GM18502 (cell line): ENCODE data around the gene TRMU.
"Not testable (repeated sequence)": the region's sequence is repeated elsewhere in the genome, so short reads cannot be mapped to it uniquely, and the experiment has no call there.

ENCODE experiments used
- ATAC-seq: cut with Tn5 transposase; IDR thresholded peaks from one replicate; pipeline ENCODE4 v1.9.1; 2021; ENCODE audit warnings: mild to moderate bottlenecking; ENCODE audit not compliant: unreplicated experiment, poor library complexity

The TRMU gene

GRCh38 chr22:46299101-46299500 lies 36.4 kb upstream of the TRMU start:
- ATAC-seq, result no peak

DNA sequence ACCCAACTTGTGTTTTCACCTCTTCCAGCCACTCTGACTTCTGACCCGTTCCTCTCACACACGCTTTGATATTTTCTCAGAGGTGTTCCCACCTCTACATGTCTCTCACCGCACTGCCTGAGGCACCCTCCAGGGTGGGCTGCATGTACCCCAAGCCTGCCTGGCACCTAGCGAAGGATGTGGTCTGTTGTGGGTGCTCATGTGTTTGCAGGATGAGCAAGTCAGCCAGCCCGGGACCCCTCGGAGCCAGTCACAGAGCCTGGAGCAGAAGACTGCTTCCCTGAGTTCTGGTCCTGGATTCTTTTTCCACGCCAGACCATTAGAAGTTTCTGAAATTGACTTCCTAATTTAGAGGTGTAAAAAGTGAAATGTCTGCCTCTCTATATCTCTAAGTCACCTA lies 35.0 kb upstream of the TRMU start:
- no peak for ATAC-seq

- ATAC-seq, result no peak
These were observed 32.1 kb upstream of the TRMU start for GRCh38 chr22:46303347-46303965.

- no peak for ATAC-seq
These were observed 27.1 kb upstream of the TRMU start for GRCh38 chr22:46308283-46308988.

- ATAC-seq, result no peak
These were observed 25.9 kb upstream of the TRMU start for GRCh38 chr22:46309526-46310085.

DNA sequence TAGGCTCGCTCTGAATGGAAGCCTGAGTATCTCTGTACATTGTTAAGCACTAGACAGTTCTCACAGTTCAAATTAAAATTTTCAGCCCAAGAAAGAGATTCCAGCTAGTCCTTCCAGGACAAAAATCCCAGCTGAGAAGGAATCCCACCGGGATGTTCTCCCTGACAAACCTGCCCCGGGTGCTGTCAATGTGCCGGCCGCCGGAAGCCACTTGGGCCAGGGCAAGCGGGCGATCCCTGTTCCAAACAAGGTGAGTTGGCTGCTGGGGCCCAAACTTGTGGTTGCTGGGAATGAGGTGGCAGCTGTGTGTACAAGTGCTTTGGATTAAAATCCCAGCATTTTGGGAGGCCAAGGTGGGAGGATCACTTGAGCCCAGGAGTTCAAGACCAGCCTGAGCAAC lies 23.5 kb upstream of the TRMU start:
- no peak for ATAC-seq

- not testable (repeated sequence) for ATAC-seq
These were observed 22.7 kb upstream of the TRMU start for GRCh38 chr22:46312848-46313247.

GRCh38 chr22:46315976-46316375 lies 19.5 kb upstream of the TRMU start:
- no peak for ATAC-seq

- ATAC-seq, result no peak
These were observed 17.9 kb upstream of the TRMU start for GRCh38 chr22:46317646-46318045.

GRCh38 chr22:46318576-46318975 lies 16.9 kb upstream of the TRMU start:
- ATAC-seq, result no peak

- ATAC-seq, result no peak
These were observed 16.2 kb upstream of the TRMU start for GRCh38 chr22:46319319-46319718.

GRCh38 chr22:46320166-46320710 lies 15.3 kb upstream of the TRMU start:
- ATAC-seq, result no peak

DNA sequence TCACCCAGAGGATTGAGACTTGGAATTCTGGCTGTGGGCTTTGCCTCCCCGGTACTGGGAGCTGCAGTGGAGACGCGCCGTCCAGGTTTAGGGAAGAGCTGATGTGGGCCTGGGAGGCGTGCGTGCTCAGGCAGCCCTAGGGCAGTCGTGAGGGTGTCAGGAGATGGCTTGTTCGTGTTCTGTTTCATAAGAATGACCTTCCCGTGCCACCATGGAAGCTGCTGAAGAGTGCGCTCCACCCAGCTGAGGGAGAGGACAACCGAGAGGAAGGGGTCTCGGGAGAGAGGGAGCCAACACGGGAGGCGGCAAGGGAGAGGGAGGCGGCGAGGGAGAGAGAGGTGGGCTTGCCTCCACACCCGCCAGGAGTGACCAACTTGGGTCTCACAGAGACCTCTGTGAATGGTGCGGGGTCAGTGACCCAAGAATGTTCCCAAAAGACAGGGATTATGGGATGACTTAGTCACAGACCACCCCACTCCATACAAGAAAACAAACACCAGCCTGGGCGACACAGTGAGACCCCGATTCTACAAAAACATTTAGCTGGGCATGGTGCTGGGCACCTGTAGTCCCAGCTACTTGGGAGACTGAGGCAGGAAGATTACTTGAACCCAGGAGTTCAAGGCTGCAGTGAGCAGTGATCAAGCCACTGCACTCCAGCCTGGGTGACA lies 14.7 kb upstream of the TRMU start:
- no peak for ATAC-seq

DNA sequence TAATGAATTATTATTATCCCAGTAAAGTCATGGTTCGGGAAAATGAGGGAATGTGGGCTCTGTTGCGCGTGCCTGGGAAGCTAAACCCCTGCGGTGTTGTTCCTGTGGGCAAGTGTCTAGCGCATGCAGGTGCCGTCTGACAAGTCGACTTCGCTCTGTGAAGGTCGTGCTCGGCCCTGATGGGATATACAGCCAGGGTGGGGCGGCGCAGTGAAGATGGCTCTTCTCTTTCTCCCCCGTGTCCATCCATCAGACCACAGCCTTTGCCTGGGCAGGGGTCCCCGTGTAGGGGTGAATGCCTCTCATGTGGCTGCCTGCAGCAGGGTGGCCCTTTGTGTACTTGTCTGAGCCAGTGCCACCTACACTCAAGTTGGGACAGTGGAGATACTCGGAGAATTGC lies 12.8 kb upstream of the TRMU start:
- no peak for ATAC-seq

- ATAC-seq, result no peak
These were observed 12.4 kb upstream of the TRMU start for GRCh38 chr22:46323162-46323561.

DNA sequence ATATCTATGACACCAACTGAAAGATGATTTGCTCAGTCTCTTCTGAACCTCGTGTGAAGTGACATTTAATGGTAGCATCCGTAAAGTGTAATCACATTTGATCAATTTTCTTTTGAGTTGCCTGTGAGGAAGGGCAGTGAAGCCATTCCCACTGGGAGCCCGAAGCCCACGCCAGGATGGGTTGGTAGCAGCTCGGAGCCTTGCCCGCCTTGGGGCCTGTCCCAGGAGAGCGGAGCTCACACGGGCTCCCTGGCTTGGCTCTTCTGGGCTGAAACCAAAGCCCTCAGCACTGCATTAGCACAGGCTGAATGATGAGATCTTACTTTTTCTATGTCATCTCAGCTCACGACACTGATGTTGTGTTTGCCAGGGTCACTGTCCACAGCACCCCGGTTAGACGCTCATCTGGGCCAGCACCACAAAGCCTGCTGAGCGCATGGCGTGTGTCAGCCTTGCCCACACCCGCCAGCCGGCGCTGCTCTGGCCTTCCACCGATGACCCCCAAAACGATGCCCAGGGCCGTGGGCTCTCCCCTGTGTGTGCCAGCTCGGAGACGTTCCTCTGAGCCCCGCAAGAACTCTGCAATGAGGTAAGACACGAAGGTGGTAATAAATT lies 9.3 kb upstream of the TRMU start:
- ATAC-seq, result no peak

DNA sequence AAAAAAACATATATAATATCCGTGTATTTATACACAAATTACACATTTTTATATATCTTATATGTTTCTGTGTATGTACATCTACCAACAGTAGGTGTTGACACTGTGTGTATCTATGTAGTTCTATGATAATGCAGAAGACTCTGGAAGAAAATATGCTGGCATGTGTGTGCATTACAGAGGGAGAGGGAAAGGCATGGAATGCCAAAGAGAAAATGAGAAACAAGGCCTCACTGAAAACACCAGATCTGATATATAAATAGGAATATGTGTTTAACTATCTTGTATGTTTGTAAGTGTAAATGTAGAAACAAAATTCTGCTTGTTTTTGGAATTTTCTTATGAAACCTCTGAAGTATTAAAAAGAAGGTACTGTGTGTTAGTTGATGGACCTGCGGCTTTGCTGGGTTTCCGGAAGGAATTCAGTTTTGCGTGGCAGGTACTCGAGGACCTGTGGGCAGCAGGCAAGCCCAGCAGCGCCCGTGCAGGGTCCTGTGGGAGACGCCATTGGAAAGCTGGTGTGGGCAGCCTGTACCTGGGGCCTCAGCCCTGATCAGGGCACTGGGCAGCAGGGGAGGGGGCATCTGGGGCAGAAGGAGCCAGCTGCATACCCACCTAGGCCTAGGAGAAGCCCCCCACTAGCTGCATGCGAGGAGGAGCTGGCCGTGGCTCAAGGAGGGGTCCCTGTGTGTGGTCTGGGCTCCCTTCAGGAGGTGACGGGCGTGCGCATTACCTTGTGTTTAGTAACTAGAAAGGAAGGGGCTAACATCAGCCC lies 7.6 kb upstream of the TRMU start:
- no peak for ATAC-seq

GRCh38 chr22:46328797-46329196 lies 6.7 kb upstream of the TRMU start:
- ATAC-seq, result no peak

GRCh38 chr22:46329616-46330015 lies 5.9 kb upstream of the TRMU start:
- ATAC-seq, result no peak

GRCh38 chr22:46330426-46330825 lies 5.1 kb upstream of the TRMU start:
- no peak for ATAC-seq
